WTC11 (cell line): ENCODE data around the gene SSU72.

Experiments used
- ESRRA ChIP-seq: sonication (generic); formaldehyde crosslinking; IDR thresholded peaks from 2 replicates; pipeline ENCODE4 v1.8.1; 2022; ENCODE audit warnings: mild to moderate bottlenecking, missing genetic modification reagents, borderline replicate concordance
- ETV6 ChIP-seq: sonication (generic); formaldehyde crosslinking; IDR thresholded peaks from 2 replicates; pipeline ENCODE4 v1.8.1; 2022; ENCODE audit warnings: mild to moderate bottlenecking, missing genetic modification reagents
- FOXP1 ChIP-seq: sonication (generic); formaldehyde crosslinking; IDR thresholded peaks from 2 replicates; pipeline ENCODE4 v1.8.0; 2022; ENCODE audit warnings: missing genetic modification reagents, mild to moderate bottlenecking, moderate library complexity, borderline replicate concordance
- JUN ChIP-seq: sonication (generic); formaldehyde crosslinking; IDR thresholded peaks from 2 replicates; pipeline ENCODE4 v1.8.0; 2023; ENCODE audit warnings: mild to moderate bottlenecking, missing genetic modification reagents
- MXD4 ChIP-seq: fragments of 250-450 bp; sonication (Bioruptor Pico); IDR thresholded peaks from 2 replicates; pipeline ENCODE4 v1.8.0; 2021; ENCODE audit warnings: mild to moderate bottlenecking, moderate library complexity, borderline replicate concordance
- NR2C2 ChIP-seq: sonication (generic); formaldehyde crosslinking; IDR thresholded peaks from 2 replicates; pipeline ENCODE4 v1.8.0; 2022; ENCODE audit warnings: mild to moderate bottlenecking, missing genetic modification reagents
- SP1 ChIP-seq: sonication (generic); formaldehyde crosslinking; conservative IDR thresholded peaks from 2 replicates; pipeline ENCODE4 v1.8.1; 2022; ENCODE audit warnings: missing genetic modification reagents
- TF ChIP-seq, protein P1 (sequence below): fragments of 200-600 bp; IDR thresholded peaks from 2 replicates; pipeline ENCODE4 v1.8.0; 2022; ENCODE audit warnings: antibody characterized with exemption
- TF ChIP-seq, protein P2 (sequence below): sonication (generic); formaldehyde crosslinking; IDR thresholded peaks from 2 replicates; pipeline ENCODE4 v1.8.0; 2022; ENCODE audit warnings: mild to moderate bottlenecking, missing genetic modification reagents
- TF ChIP-seq, protein P3 (sequence below): sonication (generic); formaldehyde crosslinking; IDR thresholded peaks from 2 replicates; pipeline ENCODE4 v1.8.1; 2023; ENCODE audit warnings: mild to moderate bottlenecking, missing genetic modification reagents, borderline replicate concordance
- TF ChIP-seq, protein P4 (sequence below): sonication (generic); formaldehyde crosslinking; conservative IDR thresholded peaks from 2 replicates; pipeline ENCODE4 v1.8.1; 2023; ENCODE audit warnings: mild to moderate bottlenecking, low read depth, missing genetic modification reagents, moderate library complexity
- TF ChIP-seq, protein P5 (sequence below): sonication (generic); formaldehyde crosslinking; IDR thresholded peaks from 2 replicates; pipeline ENCODE4 v1.8.0; 2022; ENCODE audit warnings: mild to moderate bottlenecking, missing genetic modification reagents
- TF ChIP-seq, protein P6 (sequence below): sonication (generic); formaldehyde crosslinking; IDR thresholded peaks from 2 replicates; pipeline ENCODE4 v1.8.1; 2022; ENCODE audit warnings: low read depth, mild to moderate bottlenecking, moderate library complexity, missing genetic modification reagents, borderline replicate concordance
- TF ChIP-seq, protein P7 (sequence below): fragments of 250-450 bp; sonication (Bioruptor Pico); conservative IDR thresholded peaks from 2 replicates; pipeline ENCODE4 v1.9.0; 2021; ENCODE audit warnings: mild to moderate bottlenecking

DNA sequence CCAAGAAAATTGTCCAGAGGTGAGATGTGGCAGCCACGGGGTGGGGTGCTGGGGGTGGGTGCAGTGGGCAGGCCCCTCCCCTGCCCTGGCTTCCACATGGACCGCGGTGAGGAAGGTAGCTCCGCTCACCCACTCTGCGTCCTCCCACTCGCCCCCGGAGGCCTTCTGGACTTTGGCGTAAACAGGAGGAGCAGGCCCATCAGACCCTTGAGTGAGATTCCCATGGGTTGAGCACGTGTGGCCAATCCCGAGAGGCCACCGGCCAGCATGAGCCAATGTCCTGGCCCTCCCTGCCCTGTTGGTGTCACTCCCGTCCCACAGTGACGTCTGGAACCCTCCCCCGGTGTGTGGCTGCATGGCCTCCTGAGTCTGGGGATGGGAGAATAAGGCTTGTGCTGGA lies 26.1 kb downstream of the SSU72 start:
- TF ChIP-seq MXD4 (CRISPR knock-in tag) (no peak), ESRRA (CRISPR knock-in tag) (no peak), ETV6 (CRISPR knock-in tag) (no peak), FOXP1 (CRISPR knock-in tag) (no peak), NR2C2 (CRISPR knock-in tag) (no peak), JUN (no peak), SP1 (CRISPR knock-in tag) (no peak)
- TF ChIP-seq, protein P1, sequence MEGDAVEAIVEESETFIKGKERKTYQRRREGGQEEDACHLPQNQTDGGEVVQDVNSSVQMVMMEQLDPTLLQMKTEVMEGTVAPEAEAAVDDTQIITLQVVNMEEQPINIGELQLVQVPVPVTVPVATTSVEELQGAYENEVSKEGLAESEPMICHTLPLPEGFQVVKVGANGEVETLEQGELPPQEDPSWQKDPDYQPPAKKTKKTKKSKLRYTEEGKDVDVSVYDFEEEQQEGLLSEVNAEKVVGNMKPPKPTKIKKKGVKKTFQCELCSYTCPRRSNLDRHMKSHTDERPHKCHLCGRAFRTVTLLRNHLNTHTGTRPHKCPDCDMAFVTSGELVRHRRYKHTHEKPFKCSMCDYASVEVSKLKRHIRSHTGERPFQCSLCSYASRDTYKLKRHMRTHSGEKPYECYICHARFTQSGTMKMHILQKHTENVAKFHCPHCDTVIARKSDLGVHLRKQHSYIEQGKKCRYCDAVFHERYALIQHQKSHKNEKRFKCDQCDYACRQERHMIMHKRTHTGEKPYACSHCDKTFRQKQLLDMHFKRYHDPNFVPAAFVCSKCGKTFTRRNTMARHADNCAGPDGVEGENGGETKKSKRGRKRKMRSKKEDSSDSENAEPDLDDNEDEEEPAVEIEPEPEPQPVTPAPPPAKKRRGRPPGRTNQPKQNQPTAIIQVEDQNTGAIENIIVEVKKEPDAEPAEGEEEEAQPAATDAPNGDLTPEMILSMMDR = no peak
- TF ChIP-seq, protein P2, sequence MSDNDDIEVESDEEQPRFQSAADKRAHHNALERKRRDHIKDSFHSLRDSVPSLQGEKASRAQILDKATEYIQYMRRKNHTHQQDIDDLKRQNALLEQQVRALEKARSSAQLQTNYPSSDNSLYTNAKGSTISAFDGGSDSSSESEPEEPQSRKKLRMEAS (CRISPR knock-in tag) = no peak
- TF ChIP-seq, protein P3, sequence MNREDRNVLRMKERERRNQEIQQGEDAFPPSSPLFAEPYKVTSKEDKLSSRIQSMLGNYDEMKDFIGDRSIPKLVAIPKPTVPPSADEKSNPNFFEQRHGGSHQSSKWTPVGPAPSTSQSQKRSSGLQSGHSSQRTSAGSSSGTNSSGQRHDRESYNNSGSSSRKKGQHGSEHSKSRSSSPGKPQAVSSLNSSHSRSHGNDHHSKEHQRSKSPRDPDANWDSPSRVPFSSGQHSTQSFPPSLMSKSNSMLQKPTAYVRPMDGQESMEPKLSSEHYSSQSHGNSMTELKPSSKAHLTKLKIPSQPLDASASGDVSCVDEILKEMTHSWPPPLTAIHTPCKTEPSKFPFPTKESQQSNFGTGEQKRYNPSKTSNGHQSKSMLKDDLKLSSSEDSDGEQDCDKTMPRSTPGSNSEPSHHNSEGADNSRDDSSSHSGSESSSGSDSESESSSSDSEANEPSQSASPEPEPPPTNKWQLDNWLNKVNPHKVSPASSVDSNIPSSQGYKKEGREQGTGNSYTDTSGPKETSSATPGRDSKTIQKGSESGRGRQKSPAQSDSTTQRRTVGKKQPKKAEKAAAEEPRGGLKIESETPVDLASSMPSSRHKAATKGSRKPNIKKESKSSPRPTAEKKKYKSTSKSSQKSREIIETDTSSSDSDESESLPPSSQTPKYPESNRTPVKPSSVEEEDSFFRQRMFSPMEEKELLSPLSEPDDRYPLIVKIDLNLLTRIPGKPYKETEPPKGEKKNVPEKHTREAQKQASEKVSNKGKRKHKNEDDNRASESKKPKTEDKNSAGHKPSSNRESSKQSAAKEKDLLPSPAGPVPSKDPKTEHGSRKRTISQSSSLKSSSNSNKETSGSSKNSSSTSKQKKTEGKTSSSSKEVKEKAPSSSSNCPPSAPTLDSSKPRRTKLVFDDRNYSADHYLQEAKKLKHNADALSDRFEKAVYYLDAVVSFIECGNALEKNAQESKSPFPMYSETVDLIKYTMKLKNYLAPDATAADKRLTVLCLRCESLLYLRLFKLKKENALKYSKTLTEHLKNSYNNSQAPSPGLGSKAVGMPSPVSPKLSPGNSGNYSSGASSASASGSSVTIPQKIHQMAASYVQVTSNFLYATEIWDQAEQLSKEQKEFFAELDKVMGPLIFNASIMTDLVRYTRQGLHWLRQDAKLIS (CRISPR knock-in tag) = no peak
- TF ChIP-seq, protein P4, sequence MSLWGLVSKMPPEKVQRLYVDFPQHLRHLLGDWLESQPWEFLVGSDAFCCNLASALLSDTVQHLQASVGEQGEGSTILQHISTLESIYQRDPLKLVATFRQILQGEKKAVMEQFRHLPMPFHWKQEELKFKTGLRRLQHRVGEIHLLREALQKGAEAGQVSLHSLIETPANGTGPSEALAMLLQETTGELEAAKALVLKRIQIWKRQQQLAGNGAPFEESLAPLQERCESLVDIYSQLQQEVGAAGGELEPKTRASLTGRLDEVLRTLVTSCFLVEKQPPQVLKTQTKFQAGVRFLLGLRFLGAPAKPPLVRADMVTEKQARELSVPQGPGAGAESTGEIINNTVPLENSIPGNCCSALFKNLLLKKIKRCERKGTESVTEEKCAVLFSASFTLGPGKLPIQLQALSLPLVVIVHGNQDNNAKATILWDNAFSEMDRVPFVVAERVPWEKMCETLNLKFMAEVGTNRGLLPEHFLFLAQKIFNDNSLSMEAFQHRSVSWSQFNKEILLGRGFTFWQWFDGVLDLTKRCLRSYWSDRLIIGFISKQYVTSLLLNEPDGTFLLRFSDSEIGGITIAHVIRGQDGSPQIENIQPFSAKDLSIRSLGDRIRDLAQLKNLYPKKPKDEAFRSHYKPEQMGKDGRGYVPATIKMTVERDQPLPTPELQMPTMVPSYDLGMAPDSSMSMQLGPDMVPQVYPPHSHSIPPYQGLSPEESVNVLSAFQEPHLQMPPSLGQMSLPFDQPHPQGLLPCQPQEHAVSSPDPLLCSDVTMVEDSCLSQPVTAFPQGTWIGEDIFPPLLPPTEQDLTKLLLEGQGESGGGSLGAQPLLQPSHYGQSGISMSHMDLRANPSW = no peak
- TF ChIP-seq, protein P5, sequence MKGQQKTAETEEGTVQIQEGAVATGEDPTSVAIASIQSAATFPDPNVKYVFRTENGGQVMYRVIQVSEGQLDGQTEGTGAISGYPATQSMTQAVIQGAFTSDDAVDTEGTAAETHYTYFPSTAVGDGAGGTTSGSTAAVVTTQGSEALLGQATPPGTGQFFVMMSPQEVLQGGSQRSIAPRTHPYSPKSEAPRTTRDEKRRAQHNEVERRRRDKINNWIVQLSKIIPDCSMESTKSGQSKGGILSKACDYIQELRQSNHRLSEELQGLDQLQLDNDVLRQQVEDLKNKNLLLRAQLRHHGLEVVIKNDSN (CRISPR knock-in tag) = no peak
- TF ChIP-seq, protein P6, sequence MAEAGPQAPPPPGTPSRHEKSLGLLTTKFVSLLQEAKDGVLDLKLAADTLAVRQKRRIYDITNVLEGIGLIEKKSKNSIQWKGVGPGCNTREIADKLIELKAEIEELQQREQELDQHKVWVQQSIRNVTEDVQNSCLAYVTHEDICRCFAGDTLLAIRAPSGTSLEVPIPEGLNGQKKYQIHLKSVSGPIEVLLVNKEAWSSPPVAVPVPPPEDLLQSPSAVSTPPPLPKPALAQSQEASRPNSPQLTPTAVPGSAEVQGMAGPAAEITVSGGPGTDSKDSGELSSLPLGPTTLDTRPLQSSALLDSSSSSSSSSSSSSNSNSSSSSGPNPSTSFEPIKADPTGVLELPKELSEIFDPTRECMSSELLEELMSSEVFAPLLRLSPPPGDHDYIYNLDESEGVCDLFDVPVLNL (CRISPR knock-in tag) = no peak
- TF ChIP-seq, protein P7, sequence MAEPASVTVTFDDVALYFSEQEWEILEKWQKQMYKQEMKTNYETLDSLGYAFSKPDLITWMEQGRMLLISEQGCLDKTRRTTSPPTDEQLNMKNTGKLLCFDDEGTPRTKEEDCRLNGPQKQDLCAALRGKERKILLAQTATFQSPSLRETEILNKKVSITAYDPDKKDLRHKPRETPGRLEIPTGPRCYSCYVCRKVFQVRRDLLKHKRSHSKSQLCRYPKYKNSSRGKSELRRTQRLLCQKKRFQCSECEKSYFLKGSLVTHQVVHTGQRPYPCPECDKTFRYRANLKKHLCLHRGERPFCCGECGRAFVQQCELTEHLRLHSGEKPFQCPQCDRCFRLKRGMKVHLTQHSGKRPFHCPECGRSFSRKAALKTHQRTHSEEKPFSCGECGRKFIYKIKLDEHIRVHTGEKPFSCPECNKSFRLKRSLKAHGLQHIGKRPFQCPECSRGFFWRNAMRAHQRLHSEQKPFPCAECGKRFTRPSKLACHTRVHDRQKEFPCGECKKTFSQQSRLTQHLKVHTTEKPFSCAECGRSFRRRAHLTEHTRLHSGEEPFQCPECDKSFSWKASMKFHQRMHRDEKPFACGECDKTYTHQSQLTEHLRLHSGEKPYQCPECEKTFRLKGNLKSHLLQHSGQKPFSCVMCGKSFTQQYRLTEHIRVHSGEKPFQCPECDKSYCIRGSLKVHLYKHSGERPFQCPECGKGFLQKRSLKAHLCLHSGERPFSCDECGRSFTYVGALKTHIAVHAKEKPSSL (CRISPR knock-in tag) = no peak
